IPS DF 6.9 (cell line): ENCODE data around the gene NDUFV3.
"Not testable (repeated sequence)": the region's sequence is repeated elsewhere in the genome, so short reads cannot be mapped to it uniquely, and the experiment has no call there.

ENCODE experiments used
- DNase-seq: peaks from one replicate; pipeline ENCODE4 v3.0.0-alpha.2; 2013; ENCODE audit warnings: low read depth, low spot score
- H3K27ac ChIP-seq: one replicate; pipeline ENCODE4 v1.5.1; 2013; ENCODE audit warnings: low read length, control low read depth
- H3K27me3 ChIP-seq: 2 replicates; pipeline ENCODE4 v1.6.1; 2013; ENCODE audit warnings: mild to moderate bottlenecking, low read length; ENCODE audit not compliant: control insufficient read depth, insufficient read depth
- H3K36me3 ChIP-seq: 2 replicates; pipeline ENCODE4 v1.6.1; 2013; ENCODE audit warnings: low read length; ENCODE audit not compliant: control insufficient read depth, insufficient read depth
- H3K4me1 ChIP-seq: 2 replicates; pipeline ENCODE4 v1.6.1; 2013; ENCODE audit warnings: low read length; ENCODE audit not compliant: control insufficient read depth, insufficient read depth
- H3K4me3 ChIP-seq: 2 replicates; pipeline ENCODE4 v1.5.1; 2013; ENCODE audit warnings: mild to moderate bottlenecking, low read length
- H3K9me3 ChIP-seq: 2 replicates; pipeline ENCODE4 v1.6.1; 2013; ENCODE audit warnings: low read length, inconsistent platforms; ENCODE audit not compliant: control insufficient read depth, insufficient read depth
- WGBS: extraction: QIAGEN DNeasy Blood & Tissue Kit; methylation state at CpG from one replicate; pipeline ENCODE4 v1.1.7; 2013; ENCODE audit warnings: mixed read lengths, missing lambda C conversion rate; ENCODE audit not compliant: insufficient read length, insufficient coverage; 5-methylcytosine and 5-hydroxymethylcytosine counted together

NDUFV3 gene

DNA sequence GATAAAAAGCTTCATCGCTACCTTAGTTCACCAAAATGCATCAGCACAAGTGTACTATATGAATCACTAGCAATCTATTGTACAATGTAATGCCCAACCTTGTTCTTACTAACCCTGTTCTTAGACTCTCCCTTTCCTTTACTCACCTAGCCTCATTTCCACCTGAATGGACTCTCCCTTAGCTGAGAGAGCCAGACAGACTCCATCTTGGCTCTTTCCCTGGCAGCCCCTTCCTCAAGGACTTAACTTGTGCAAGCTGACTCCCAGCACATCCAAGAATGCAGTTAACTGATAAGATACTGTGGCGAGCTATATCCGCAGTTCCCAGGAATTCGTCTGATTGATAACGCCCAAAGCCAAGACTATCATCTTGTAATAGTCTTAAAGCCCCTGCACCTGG is 43.3 kb downstream of the NDUFV3 start:
- not testable (repeated sequence) for H3K36me3 ChIP-seq, H3K9me3 ChIP-seq, H3K27me3 ChIP-seq, H3K27ac ChIP-seq, H3K4me1 ChIP-seq, DNase-seq, H3K4me3 ChIP-seq
- WGBS: no CpG with 5 or more reads among the region's 5 CpGs

DNA sequence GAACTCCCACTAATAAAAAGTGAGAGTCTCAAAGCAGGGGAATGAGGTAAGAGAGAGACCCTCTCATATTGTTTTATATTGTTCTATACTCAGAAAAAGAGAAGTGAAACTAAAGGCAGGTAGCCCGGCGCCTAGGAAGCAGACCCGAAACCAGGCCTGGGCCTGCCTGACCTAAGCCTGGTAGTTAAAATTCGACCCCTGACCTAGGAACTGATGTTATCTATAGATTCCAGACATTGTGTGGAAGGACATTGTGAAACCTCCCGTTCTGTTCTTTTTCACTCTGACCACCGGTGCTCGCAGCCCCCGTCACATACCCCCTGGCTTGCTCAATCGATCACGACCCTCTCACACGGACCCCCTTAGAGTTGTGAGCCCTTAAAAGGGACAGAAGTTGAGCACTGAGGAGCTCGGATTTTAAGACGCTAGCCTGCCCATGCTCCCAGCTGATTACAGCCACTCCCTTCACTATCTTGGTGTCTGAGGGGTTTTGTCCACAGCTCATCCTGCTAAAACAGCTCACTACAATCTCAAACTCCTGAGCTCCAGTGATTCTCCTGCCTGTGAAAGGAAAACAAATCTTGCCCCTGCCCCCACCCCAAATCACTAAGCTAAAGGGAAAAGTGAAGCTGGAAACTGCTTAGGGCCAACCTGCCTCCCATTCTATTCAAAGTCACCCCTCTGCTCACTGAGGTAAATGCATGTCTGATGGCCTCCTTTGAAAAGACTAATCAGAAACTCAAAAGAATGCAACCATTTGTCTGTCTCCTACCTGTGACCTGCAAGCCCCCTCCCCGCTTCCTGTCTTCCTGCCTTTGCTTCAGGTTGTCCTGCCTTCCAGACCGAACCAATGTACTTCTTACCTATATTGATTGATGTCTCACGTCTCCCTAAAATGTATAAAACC is 44.2 kb downstream of the NDUFV3 start:
- no CpG with 5 or more reads among the region's 16 CpGs for WGBS
- not testable (repeated sequence) for DNase-seq, H3K4me3 ChIP-seq, H3K27me3 ChIP-seq, H3K4me1 ChIP-seq, H3K36me3 ChIP-seq, H3K9me3 ChIP-seq
- H3K27ac ChIP-seq: peak overlapping the region; percentile 80

- no peaks in the 10 kb centered on the region for H3K36me3 ChIP-seq
- H3K9me3 ChIP-seq: no peaks in the 10 kb centered on the region
- H3K27me3 ChIP-seq: no peaks in the 10 kb centered on the region
- H3K4me3 ChIP-seq: no peak overlapping the region
- no peak overlapping the region for H3K27ac ChIP-seq
- WGBS: no CpG with 5 or more reads among the region's 21 CpGs
- no peak for DNase-seq
- H3K4me1 ChIP-seq: peaks cover 1% of the 10 kb centered on the region; the same call in 1 of the 2 replicates
Observed at GRCh38 chr21:42937960-42938605, 45.0 kb downstream of the NDUFV3 start.

GRCh38 chr21:42938606-42938995 is 45.5 kb downstream of the NDUFV3 start:
- H3K4me3 ChIP-seq, H3K9me3 ChIP-seq, H3K27ac ChIP-seq, DNase-seq, H3K4me1 ChIP-seq, H3K36me3 ChIP-seq, H3K27me3 ChIP-seq: not testable (repeated sequence)
- WGBS: no CpG with 5 or more reads among the region's 6 CpGs

DNA sequence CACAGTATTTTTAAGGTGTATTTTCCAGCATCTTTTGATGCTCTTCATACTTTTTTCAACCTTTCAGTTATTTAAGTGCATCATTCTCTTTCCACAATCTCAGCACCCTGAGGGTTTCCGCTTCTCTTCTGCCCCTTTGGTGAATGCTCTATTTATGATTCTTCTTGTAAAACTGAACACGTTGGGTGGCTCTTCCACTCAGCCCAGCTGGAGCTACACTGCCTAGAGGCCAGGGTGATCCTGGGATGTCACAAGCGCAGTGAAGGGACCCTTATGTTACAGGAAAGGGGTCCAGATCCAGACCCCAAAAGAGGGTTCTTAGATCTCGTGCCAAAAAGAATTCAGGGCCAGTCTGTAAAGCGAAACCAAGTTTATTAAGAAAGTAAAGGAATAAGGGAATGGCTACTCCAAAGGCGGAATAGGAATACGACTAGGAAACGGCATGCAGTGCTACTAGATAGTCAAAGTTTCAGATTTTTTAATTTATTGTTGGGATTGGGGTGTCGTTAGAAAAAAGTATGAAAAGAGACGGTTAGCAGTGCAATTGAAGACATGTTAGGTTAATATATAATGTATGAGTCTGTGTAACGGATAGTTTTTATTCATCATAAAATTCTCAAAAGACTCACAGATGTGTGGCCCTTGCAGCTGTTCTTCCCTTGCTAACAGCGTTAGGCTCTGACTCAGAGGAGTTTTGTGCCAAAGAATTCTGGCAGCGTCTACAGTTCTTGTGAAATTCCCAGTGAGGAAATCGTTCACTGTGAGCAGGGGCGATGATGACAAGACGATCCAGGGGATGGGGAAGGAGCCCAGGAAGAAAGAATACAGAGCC is 46.7 kb downstream of the NDUFV3 start:
- WGBS: 100% methylated on average over 2 of the region's 16 CpGs

DNA sequence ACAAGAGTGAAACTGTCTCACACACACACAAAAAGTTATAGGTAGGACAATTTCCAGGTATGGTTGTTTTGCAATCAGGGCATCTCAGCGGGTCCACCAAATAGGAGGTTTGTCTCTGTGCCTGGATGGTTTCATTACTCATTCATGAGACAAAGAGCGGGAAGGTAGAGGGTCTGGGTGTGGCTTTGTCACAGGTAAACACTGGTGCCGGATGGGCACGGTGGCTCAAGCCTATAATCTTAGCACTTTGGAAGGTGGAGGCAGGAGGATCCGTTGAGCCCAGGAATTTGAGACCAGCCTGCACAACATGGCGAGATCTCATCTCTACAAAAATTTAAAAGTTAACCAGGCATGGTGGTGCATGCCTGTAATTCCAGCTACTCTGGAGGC is 48.6 kb downstream of the NDUFV3 start:
- Histone ChIP-seq H3K9me3 (no peaks in the 10 kb centered on the region), H3K27ac (no peak overlapping the region), H3K4me1 (no peaks in the 10 kb centered on the region), H3K36me3 (no peaks in the 10 kb centered on the region), H3K27me3 (no peaks in the 10 kb centered on the region), H3K4me3 (no peak overlapping the region)
- DNase-seq: no peak
- WGBS: no CpG with 5 or more reads among the region's 6 CpGs

More for the DNA sequence above, 46.7 kb downstream of the NDUFV3 start:
- Histone ChIP-seq H3K27ac (no peak overlapping the region), H3K4me3 (no peak overlapping the region), H3K36me3 (no peaks in the 10 kb centered on the region), H3K4me1 (peaks cover 1% of the 10 kb centered on the region; the same call in 1 of the 2 replicates), H3K9me3 (no peaks in the 10 kb centered on the region), H3K27me3 (no peaks in the 10 kb centered on the region)
- no peak for DNase-seq

DNA sequence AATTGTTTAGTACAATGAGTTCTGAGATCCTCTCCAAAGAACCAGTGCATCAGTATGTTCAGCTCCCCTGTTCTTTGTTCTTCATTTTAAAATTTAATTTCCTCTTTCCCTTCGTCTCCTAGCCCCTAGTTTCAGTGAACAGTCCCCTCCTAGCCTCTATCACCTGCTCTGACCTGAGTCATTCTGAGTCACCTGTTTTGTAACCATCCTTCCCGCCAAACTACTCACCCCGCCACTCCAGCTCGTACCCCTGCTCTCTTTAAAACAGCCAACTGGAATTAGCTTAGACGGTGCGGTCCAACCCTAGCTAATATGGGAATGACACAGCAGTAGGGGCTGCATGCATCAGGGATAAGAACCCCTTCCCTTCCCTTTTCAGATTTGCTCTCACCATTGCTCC is 49.1 kb downstream of the NDUFV3 start:
- Histone ChIP-seq H3K27ac (no peak overlapping the region), H3K27me3 (no peaks in the 10 kb centered on the region), H3K4me3 (no peak overlapping the region), H3K36me3 (no peaks in the 10 kb centered on the region), H3K9me3 (no peaks in the 10 kb centered on the region), H3K4me1 (no peaks in the 10 kb centered on the region)
- DNase-seq: no peak
- WGBS: no CpG with 5 or more reads among the region's 6 CpGs

- not testable (repeated sequence) for H3K27me3 ChIP-seq, H3K4me1 ChIP-seq, H3K27ac ChIP-seq, DNase-seq, H3K4me3 ChIP-seq, H3K9me3 ChIP-seq, H3K36me3 ChIP-seq
- WGBS: no CpG with 5 or more reads among the region's 13 CpGs
Observed at GRCh38 chr21:42949094-42949755, 56.1 kb downstream of the NDUFV3 start.

DNA sequence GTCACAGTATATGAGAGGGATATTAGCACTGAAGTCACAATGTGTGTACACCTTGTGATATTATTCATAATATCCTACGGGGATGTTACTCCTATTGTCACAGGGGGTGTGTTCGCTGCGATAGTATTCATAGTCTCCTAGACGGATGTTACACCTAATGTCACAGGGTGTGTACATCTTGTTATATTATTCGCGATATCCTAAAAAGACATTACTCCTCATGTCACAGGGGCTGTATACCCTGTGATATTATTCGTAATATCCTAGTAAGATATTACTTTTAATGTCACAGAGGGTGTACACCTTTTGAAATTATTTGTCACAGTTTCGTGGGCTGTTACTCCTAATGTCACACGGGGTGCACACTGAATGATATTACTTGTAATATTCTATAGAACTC is 58.1 kb downstream of the NDUFV3 start:
- not testable (repeated sequence) for H3K4me3 ChIP-seq, H3K9me3 ChIP-seq, H3K4me1 ChIP-seq, DNase-seq, H3K27me3 ChIP-seq, H3K36me3 ChIP-seq, H3K27ac ChIP-seq
- no CpG with 5 or more reads among the region's 9 CpGs for WGBS
